Naive B cell (primary cell): ENCODE data around the gene ARIH2. TPM values are rescaled to one million over a fixed set of nuclear protein-coding genes. Genes with fewer than 3 reads are reported as not detected.
A peak's percentile ranks its signal among the peaks of the same experiment; 100 is the strongest.

Experiments used
- ATAC-seq, 2 donors: fragments of 150-1000 bp; cut with Tn5 transposase; 2 replicates each; pipeline ENCODE4 v1.10.0; 2021; ENCODE audit warnings: low read depth in 2 of 2, mild to moderate bottlenecking in 2 of 2, moderate library complexity in 2 of 2
- DNase-seq: peaks from one replicate; pipeline ENCODE4 v3.0.0; 2022
- H3K27ac Mint-ChIP-seq, 6 donors: one replicate each; pipeline ENCODE4 v1.8.0; 2020 to 2022; ENCODE audit warnings: mild to moderate bottlenecking in 6 of 6, mixed read lengths in 6 of 6, moderate library complexity in 5 of 6, inconsistent platforms in 2 of 6
- H3K27me3 Mint-ChIP-seq, 3 donors: one replicate each; pipeline ENCODE4 v1.8.0; 2021 to 2022; ENCODE audit warnings: mixed read lengths in 3 of 3, mild to moderate bottlenecking in 1 of 3
- H3K36me3 Mint-ChIP-seq, 2 donors: one replicate each; pipeline ENCODE4 v1.8.0; 2020 to 2022; ENCODE audit warnings: mixed read lengths in 2 of 2, inconsistent platforms in 1 of 2, mild to moderate bottlenecking in 1 of 2
- H3K4me1 Mint-ChIP-seq, 3 donors: one replicate each; pipeline ENCODE4 v1.8.0; 2020 to 2022; ENCODE audit warnings: mixed read lengths in 3 of 3, inconsistent platforms in 1 of 3, mild to moderate bottlenecking in 1 of 3, moderate library complexity in 1 of 3
- H3K4me3 Mint-ChIP-seq, 8 donors: one replicate each; pipeline ENCODE4 v1.8.0; 2020 to 2022; ENCODE audit warnings: mild to moderate bottlenecking in 8 of 8, mixed read lengths in 8 of 8, moderate library complexity in 8 of 8, inconsistent platforms in 2 of 8
- H3K9me3 Mint-ChIP-seq, 7 donors: one replicate each; pipeline ENCODE4 v1.8.0; 2020 to 2022; ENCODE audit warnings: mixed read lengths in 7 of 7, mild to moderate bottlenecking in 5 of 7, inconsistent platforms in 2 of 7, moderate library complexity in 1 of 7
- polyA plus RNA-seq, 6 donors: library from polyadenylated mRNA; unstranded; fragments of 300-500 nt; fragmentation: Illumina TruSeq; gene quantifications; one replicate each; pipeline ENCODE4 v1.2.3, GENCODE V29; 2021; ENCODE audit warnings: low read depth in 6 of 6

ARIH2 gene
- polyA plus RNA-seq, 6 donors from 2014 or later: 109 to 192 (median 122) TPM

GRCh38 chr3:48989796-48990635, 71.4 kb downstream of the ARIH2 start, which contains the start of gene P4HTM:
Gene P4HTM (plus strand): TSS chr3:48990241. CDS start chr3:48990257, 16 bp downstream.
- H3K36me3 Mint-ChIP-seq: no peaks in the 10 kb centered on the region
- no peaks in the 10 kb centered on the region for H3K9me3 Mint-ChIP-seq
- H3K4me3 Mint-ChIP-seq: peak within 1 kb of the TSS; percentile 89 to 94 (median 92)
- peaks cover 23 to 42% (median 38%) of the 10 kb centered on the region in 3 donors for H3K4me1 Mint-ChIP-seq
- H3K27ac Mint-ChIP-seq: peak within 1 kb of the TSS; percentile 33 to 96 (median 86)
- peak; percentile 38 for DNase-seq
- H3K27me3 Mint-ChIP-seq: no peaks in the 10 kb centered on the region
- peak; percentile 67 to 77 for ATAC-seq

GRCh38 chr3:48990636-48991469, 72.2 kb downstream of the ARIH2 start:
- ATAC-seq (peak in 1 of 2 donors; percentile 15), DNase-seq (no peak)
- Mint-ChIP-seq H3K4me1 (peaks cover 23 to 45% (median 38%) of the 10 kb centered on the region in 3 donors), H3K4me3 (peak overlapping the region; percentile 89 to 94 (median 92)), H3K27ac (peak overlapping the region in 4 of 6 donors; percentile 82 to 96 (median 92)), H3K36me3 (no peaks in the 10 kb centered on the region), H3K27me3 (no peaks in the 10 kb centered on the region), H3K9me3 (no peaks in the 10 kb centered on the region)

GRCh38 chr3:48991851-48992545, 73.4 kb downstream of the ARIH2 start:
- Mint-ChIP-seq H3K27ac (peak overlapping the region in 4 of 6 donors; percentile 12 to 86 (median 40)), H3K36me3 (no peaks in the 10 kb centered on the region), H3K4me3 (peak overlapping the region; percentile 54 to 94 (median 90)), H3K4me1 (peaks cover 23 to 45% (median 38%) of the 10 kb centered on the region in 3 donors), H3K9me3 (no peaks in the 10 kb centered on the region), H3K27me3 (no peaks in the 10 kb centered on the region)
- DNase-seq: no peak
- ATAC-seq: no peak

- peak overlapping the region in 2 of 6 donors; percentile 83 to 88 for H3K27ac Mint-ChIP-seq
- no peak overlapping the region for H3K4me3 Mint-ChIP-seq
- peaks cover 19 to 38% (median 32%) of the 10 kb centered on the region in 3 donors for H3K4me1 Mint-ChIP-seq
- H3K36me3 Mint-ChIP-seq: no peaks in the 10 kb centered on the region
- H3K27me3 Mint-ChIP-seq: no peaks in the 10 kb centered on the region
- no peak for ATAC-seq
- no peaks in the 10 kb centered on the region for H3K9me3 Mint-ChIP-seq
- no peak for DNase-seq
Observed at GRCh38 chr3:48993834-48994233, 75.2 kb downstream of the ARIH2 start.

GRCh38 chr3:48996640-48997039, 78.0 kb downstream of the ARIH2 start:
- peaks cover 7 to 17% (median 12%) of the 10 kb centered on the region in 3 donors for H3K4me1 Mint-ChIP-seq
- no peak overlapping the region for H3K4me3 Mint-ChIP-seq
- ATAC-seq (no peak), DNase-seq (no peak)
- no peaks in the 10 kb centered on the region for H3K36me3 Mint-ChIP-seq
- no peaks in the 10 kb centered on the region for H3K27me3 Mint-ChIP-seq
- no peaks in the 10 kb centered on the region for H3K9me3 Mint-ChIP-seq
- H3K27ac Mint-ChIP-seq: no peak overlapping the region

GRCh38 chr3:48997102-48997635, 78.5 kb downstream of the ARIH2 start:
- Mint-ChIP-seq H3K9me3 (no peaks in the 10 kb centered on the region), H3K27me3 (no peaks in the 10 kb centered on the region), H3K27ac (no peak overlapping the region), H3K4me1 (peaks cover 7 to 12% (median 7%) of the 10 kb centered on the region in 3 donors), H3K36me3 (no peaks in the 10 kb centered on the region), H3K4me3 (no peak overlapping the region)
- DNase-seq (no peak), ATAC-seq (no peak)

- ATAC-seq (no peak), DNase-seq (no peak)
- H3K9me3 Mint-ChIP-seq: no peaks in the 10 kb centered on the region
- peaks cover 7 to 12% (median 9%) of the 10 kb centered on the region in 3 donors for H3K4me1 Mint-ChIP-seq
- H3K27ac Mint-ChIP-seq: peak overlapping the region in 2 of 6 donors; percentile 47 to 57
- no peaks in the 10 kb centered on the region for H3K36me3 Mint-ChIP-seq
- H3K27me3 Mint-ChIP-seq: no peaks in the 10 kb centered on the region
- H3K4me3 Mint-ChIP-seq: no peak overlapping the region
Observed at GRCh38 chr3:48997714-48998637, 79.3 kb downstream of the ARIH2 start.

GRCh38 chr3:48999085-48999858, 80.6 kb downstream of the ARIH2 start:
- H3K4me1 Mint-ChIP-seq: peaks cover 0 to 9% (median 6%) of the 10 kb centered on the region in 3 donors
- H3K4me3 Mint-ChIP-seq: no peak overlapping the region
- H3K27ac Mint-ChIP-seq: peak overlapping the region in 4 of 6 donors; percentile 47 to 89 (median 62)
- ATAC-seq: no peak
- H3K9me3 Mint-ChIP-seq: no peaks in the 10 kb centered on the region
- H3K36me3 Mint-ChIP-seq: no peaks in the 10 kb centered on the region
- no peak for DNase-seq
- H3K27me3 Mint-ChIP-seq: no peaks in the 10 kb centered on the region

- H3K27me3 Mint-ChIP-seq: no peaks in the 10 kb centered on the region
- no peak overlapping the region for H3K27ac Mint-ChIP-seq
- H3K36me3 Mint-ChIP-seq: no peaks in the 10 kb centered on the region
- H3K4me3 Mint-ChIP-seq: no peak overlapping the region
- H3K4me1 Mint-ChIP-seq: peaks cover 0 to 9% (median under 1%) of the 10 kb centered on the region in 3 donors
- H3K9me3 Mint-ChIP-seq: no peaks in the 10 kb centered on the region
- DNase-seq: no peak
- no peak for ATAC-seq
Observed at GRCh38 chr3:49001155-49001554, 82.5 kb downstream of the ARIH2 start.

- peak overlapping the region in 4 of 8 donors; percentile 8 to 54 (median 41) for H3K4me3 Mint-ChIP-seq
Observed at GRCh38 chr3:49004352-49005302, 86.0 kb downstream of the ARIH2 start.

More at GRCh38 chr3:49004352-49005302, 86.0 kb downstream of the ARIH2 start:
- H3K27ac Mint-ChIP-seq: peak overlapping the region in 1 of 6 donors; percentile 38
- DNase-seq (no peak), ATAC-seq (no peak)
- no peaks in the 10 kb centered on the region for H3K9me3 Mint-ChIP-seq
- no peaks in the 10 kb centered on the region for H3K27me3 Mint-ChIP-seq
- H3K4me1 Mint-ChIP-seq: peaks cover 27 to 33% (median 30%) of the 10 kb centered on the region in 3 donors
- no peaks in the 10 kb centered on the region for H3K36me3 Mint-ChIP-seq
